Neural cell (in vitro differentiated cells): ENCODE measurements around the gene PRSS35. TPM values are rescaled to one million over a fixed set of nuclear protein-coding genes. Genes with fewer than 3 reads are reported as not detected.

Source experiments
- H2AFZ ChIP-seq: fragments of 200-600, 300-800 bp; sonication (generic), shearing (Covaris generic); 2 replicates; pipeline ENCODE4 v1.6.0; 2014; ENCODE audit warnings: low read depth, mild to moderate bottlenecking, antibody characterized with exemption, low read length, moderate library complexity
- H3F3A ChIP-seq: fragments of 200-600 bp; shearing (Covaris generic); 2 replicates; pipeline ENCODE4 v1.6.1; 2016; ENCODE audit warnings: mild to moderate bottlenecking, moderate library complexity, mixed read lengths, antibody characterized with exemption, low read length; ENCODE audit not compliant: insufficient read depth, poor library complexity, severe bottlenecking
- H3K27ac ChIP-seq: fragments of 200-600, 300-800 bp; sonication (generic), shearing (Covaris generic); 2 replicates; pipeline ENCODE4 v1.5.1; 2014; ENCODE audit warnings: mild to moderate bottlenecking, low read length, moderate library complexity
- H3K27me3 ChIP-seq: fragments of 300-800, 200-600 bp; sonication (generic), shearing (Covaris generic); 2 replicates; pipeline ENCODE4 v1.6.0; 2014; ENCODE audit warnings: mild to moderate bottlenecking, low read depth, low read length, moderate library complexity; ENCODE audit not compliant: insufficient read depth
- H3K36me3 ChIP-seq: fragments of 300-800, 200-600 bp; sonication (generic), shearing (Covaris generic); 2 replicates; pipeline ENCODE4 v1.5.1; 2014; ENCODE audit warnings: mild to moderate bottlenecking, antibody characterized with exemption, low read length, moderate library complexity; ENCODE audit not compliant: insufficient read depth
- H3K4me2 ChIP-seq: fragments of 300-800, 200-600 bp; sonication (generic), shearing (Covaris generic); 2 replicates; pipeline ENCODE4 v1.6.0; 2014; ENCODE audit warnings: mild to moderate bottlenecking, low read length
- H3K4me3 ChIP-seq: fragments of 300-800, 200-600 bp; sonication (generic), shearing (Covaris generic); 2 replicates; pipeline ENCODE4 v1.5.1; 2014; ENCODE audit warnings: mild to moderate bottlenecking, low read length, moderate library complexity
- H3K79me2 ChIP-seq: fragments of 200-600 bp; shearing (Covaris generic); replicated peaks from 2 replicates; pipeline ENCODE4 v1.6.0; 2014; ENCODE audit warnings: mild to moderate bottlenecking, low read length, moderate library complexity; ENCODE audit not compliant: insufficient read depth
- H3K9ac ChIP-seq: fragments of 300-800, 200-600 bp; sonication (generic), shearing (Covaris generic); 2 replicates; pipeline ENCODE4 v1.6.1; 2016; ENCODE audit warnings: mild to moderate bottlenecking, low read length, mixed read lengths
- H3K9me2 ChIP-seq: fragments of 200-600 bp; shearing (Covaris generic); 2 replicates; pipeline ENCODE4 v1.6.1; 2016; ENCODE audit warnings: mild to moderate bottlenecking, low read length, mixed read lengths; ENCODE audit not compliant: insufficient read depth
- H3K9me3 ChIP-seq: fragments of 200-600, 300-800 bp; sonication (generic), shearing (Covaris generic); 2 replicates; pipeline ENCODE4 v1.6.1; 2016; ENCODE audit warnings: mild to moderate bottlenecking, mixed run types, low read length, moderate library complexity, mixed read lengths
- H4K20me1 ChIP-seq: fragments of 200-600 bp; shearing (Covaris generic); 2 replicates; pipeline ENCODE4 v1.6.1; 2016; ENCODE audit warnings: mild to moderate bottlenecking, mixed run types; ENCODE audit not compliant: insufficient read depth
- EP300 ChIP-seq: fragments of 450-650 bp; conservative IDR thresholded peaks from 2 replicates; pipeline ENCODE4 v1.6.1; 2014; ENCODE audit warnings: antibody characterized with exemption, mild to moderate bottlenecking, moderate library complexity; ENCODE audit not compliant: poor library complexity, severe bottlenecking
- EZH2 ChIP-seq: fragments of 200-600, 300-800 bp; shearing (Covaris generic), sonication (generic); IDR thresholded peaks from 2 replicates; pipeline ENCODE4 v1.6.1; 2014; ENCODE audit warnings: antibody characterized with exemption, low read length, borderline replicate concordance, mild to moderate bottlenecking; ENCODE audit not compliant: insufficient read depth, poor library complexity, severe bottlenecking
- MXI1 ChIP-seq: fragments of 450-650 bp; conservative IDR thresholded peaks from 2 replicates; pipeline ENCODE4 v1.6.1; 2014; ENCODE audit warnings: antibody characterized with exemption, mild to moderate bottlenecking; ENCODE audit not compliant: poor library complexity, severe bottlenecking
- POLR2AphosphoS5 ChIP-seq: IDR thresholded peaks from 2 replicates; pipeline ENCODE4 v1.6.1; 2012
- RAD21 ChIP-seq: fragments of 450-650 bp; conservative IDR thresholded peaks from 2 replicates; pipeline ENCODE4 v1.6.1; 2014; ENCODE audit warnings: antibody characterized with exemption, mild to moderate bottlenecking, moderate library complexity
- SMC3 ChIP-seq: fragments of 450-650 bp; conservative IDR thresholded peaks from 2 replicates; pipeline ENCODE4 v1.6.1; 2014; ENCODE audit warnings: antibody characterized with exemption, mild to moderate bottlenecking, moderate library complexity; ENCODE audit not compliant: poor library complexity
- TAF1 ChIP-seq: IDR thresholded peaks from 2 replicates; pipeline ENCODE4 v1.6.1; 2012; ENCODE audit warnings: low read depth
- polyA plus RNA-seq: library from polyadenylated mRNA; depleted of rRNA; stranded (reverse); fragments of >200 nt; gene quantifications from 2 replicates; pipeline ENCODE4 v1.2.3, GENCODE V29; 2014
- TF ChIP-seq, protein P1 (sequence below): fragments of 450-650 bp; IDR thresholded peaks from 2 replicates; pipeline ENCODE4 v1.5.1; 2014; ENCODE audit warnings: antibody characterized with exemption, mild to moderate bottlenecking, moderate library complexity; ENCODE audit not compliant: poor library complexity, severe bottlenecking
- TF ChIP-seq, protein P2 (sequence below): IDR thresholded peaks from 2 replicates; pipeline ENCODE4 v1.6.1; 2012; ENCODE audit warnings: borderline replicate concordance

PRSS35 gene
- polyA plus RNA-seq, 1 donor from 2014 or later: 0.32 TPM

DNA sequence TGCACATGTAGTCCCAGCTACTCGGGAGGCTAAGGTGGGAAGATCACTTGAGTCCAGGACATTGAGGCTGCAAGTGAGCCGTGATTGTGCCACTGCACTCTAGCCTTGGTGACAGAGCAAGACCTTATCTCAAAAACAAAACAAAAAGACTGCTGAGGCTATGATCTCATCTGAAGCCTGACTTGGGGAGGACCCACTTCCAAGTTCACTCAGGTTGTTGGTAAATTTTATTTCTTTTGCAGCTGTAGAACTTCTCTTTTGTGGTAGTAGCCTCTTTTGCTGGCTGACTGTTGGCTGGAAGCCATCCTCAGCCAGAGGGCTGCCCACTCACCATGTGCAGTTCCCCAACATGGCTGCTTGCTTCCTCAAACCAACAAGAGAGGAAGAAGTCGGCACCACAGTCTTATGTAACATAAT, 44.7 kb upstream of the PRSS35 start:
- TF ChIP-seq SMC3 (no peak), EP300 (no peak), RAD21 (no peak), POLR2AphosphoS5 (no peak), MXI1 (no peak), EZH2 (no peak), TAF1 (no peak)
- TF ChIP-seq, protein P1, sequence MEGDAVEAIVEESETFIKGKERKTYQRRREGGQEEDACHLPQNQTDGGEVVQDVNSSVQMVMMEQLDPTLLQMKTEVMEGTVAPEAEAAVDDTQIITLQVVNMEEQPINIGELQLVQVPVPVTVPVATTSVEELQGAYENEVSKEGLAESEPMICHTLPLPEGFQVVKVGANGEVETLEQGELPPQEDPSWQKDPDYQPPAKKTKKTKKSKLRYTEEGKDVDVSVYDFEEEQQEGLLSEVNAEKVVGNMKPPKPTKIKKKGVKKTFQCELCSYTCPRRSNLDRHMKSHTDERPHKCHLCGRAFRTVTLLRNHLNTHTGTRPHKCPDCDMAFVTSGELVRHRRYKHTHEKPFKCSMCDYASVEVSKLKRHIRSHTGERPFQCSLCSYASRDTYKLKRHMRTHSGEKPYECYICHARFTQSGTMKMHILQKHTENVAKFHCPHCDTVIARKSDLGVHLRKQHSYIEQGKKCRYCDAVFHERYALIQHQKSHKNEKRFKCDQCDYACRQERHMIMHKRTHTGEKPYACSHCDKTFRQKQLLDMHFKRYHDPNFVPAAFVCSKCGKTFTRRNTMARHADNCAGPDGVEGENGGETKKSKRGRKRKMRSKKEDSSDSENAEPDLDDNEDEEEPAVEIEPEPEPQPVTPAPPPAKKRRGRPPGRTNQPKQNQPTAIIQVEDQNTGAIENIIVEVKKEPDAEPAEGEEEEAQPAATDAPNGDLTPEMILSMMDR: no peak
- TF ChIP-seq, protein P2, sequence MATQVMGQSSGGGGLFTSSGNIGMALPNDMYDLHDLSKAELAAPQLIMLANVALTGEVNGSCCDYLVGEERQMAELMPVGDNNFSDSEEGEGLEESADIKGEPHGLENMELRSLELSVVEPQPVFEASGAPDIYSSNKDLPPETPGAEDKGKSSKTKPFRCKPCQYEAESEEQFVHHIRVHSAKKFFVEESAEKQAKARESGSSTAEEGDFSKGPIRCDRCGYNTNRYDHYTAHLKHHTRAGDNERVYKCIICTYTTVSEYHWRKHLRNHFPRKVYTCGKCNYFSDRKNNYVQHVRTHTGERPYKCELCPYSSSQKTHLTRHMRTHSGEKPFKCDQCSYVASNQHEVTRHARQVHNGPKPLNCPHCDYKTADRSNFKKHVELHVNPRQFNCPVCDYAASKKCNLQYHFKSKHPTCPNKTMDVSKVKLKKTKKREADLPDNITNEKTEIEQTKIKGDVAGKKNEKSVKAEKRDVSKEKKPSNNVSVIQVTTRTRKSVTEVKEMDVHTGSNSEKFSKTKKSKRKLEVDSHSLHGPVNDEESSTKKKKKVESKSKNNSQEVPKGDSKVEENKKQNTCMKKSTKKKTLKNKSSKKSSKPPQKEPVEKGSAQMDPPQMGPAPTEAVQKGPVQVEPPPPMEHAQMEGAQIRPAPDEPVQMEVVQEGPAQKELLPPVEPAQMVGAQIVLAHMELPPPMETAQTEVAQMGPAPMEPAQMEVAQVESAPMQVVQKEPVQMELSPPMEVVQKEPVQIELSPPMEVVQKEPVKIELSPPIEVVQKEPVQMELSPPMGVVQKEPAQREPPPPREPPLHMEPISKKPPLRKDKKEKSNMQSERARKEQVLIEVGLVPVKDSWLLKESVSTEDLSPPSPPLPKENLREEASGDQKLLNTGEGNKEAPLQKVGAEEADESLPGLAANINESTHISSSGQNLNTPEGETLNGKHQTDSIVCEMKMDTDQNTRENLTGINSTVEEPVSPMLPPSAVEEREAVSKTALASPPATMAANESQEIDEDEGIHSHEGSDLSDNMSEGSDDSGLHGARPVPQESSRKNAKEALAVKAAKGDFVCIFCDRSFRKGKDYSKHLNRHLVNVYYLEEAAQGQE: no peak
- H2AFZ ChIP-seq: no peak overlapping the region
- H3K4me2 ChIP-seq: no peak overlapping the region
- no peaks in the 10 kb centered on the region for H3K27me3 ChIP-seq
- no peak overlapping the region for H3K27ac ChIP-seq
- no peak overlapping the region for H3K9ac ChIP-seq
- H3F3A ChIP-seq: no peaks in the 10 kb centered on the region
- no peaks in the 10 kb centered on the region for H3K9me2 ChIP-seq
- H4K20me1 ChIP-seq: no peaks in the 10 kb centered on the region
- no peaks in the 10 kb centered on the region for H3K36me3 ChIP-seq
- no peak overlapping the region for H3K4me3 ChIP-seq
- no peaks in the 10 kb centered on the region for H3K79me2 ChIP-seq
- H3K9me3 ChIP-seq: no peaks in the 10 kb centered on the region

DNA sequence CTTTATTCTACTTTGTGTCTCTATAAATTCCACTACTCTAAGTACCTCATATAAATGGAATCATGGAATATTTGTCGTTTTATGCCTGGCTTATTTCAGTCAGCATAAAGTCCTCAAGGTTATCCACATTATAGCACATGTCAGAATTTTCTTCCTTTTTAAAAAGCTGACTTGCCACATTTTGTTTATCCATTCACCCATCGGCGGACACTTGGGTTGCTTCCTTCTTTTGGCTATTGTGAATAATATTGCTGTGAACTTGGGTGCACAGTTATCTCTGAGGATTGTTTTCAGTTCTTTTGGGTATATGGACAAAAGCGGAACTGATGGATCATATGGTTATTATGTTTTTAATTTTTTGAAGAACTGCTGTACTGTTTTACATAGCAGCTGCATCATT, 42.3 kb upstream of the PRSS35 start:
- no peaks in the 10 kb centered on the region for H3K9me3 ChIP-seq
- no peak overlapping the region for H3K4me3 ChIP-seq
- H3K79me2 ChIP-seq: no peaks in the 10 kb centered on the region
- H4K20me1 ChIP-seq: no peaks in the 10 kb centered on the region
- H3K9ac ChIP-seq: no peak overlapping the region
- H2AFZ ChIP-seq: no peak overlapping the region
- H3K36me3 ChIP-seq: no peaks in the 10 kb centered on the region
- H3K27ac ChIP-seq: no peak overlapping the region
- no peaks in the 10 kb centered on the region for H3K27me3 ChIP-seq
- no peaks in the 10 kb centered on the region for H3K9me2 ChIP-seq
- TF ChIP-seq, protein P2: no peak
- TF ChIP-seq TAF1: no peak
- TF ChIP-seq, protein P1: no peak
- TF ChIP-seq EZH2: no peak
- TF ChIP-seq MXI1: no peak
- TF ChIP-seq POLR2AphosphoS5: no peak
- TF ChIP-seq RAD21: no peak
- no peak for TF ChIP-seq SMC3
- no peaks in the 10 kb centered on the region for H3F3A ChIP-seq
- no peak overlapping the region for H3K4me2 ChIP-seq
